ENCODE results near the gene HLF. TPM values are rescaled to one million over a fixed set of nuclear protein-coding genes. Genes with fewer than 3 reads are reported as not detected.

Gene HLF
- polyA plus RNA-seq, 3 donors, result not detected

DNA sequence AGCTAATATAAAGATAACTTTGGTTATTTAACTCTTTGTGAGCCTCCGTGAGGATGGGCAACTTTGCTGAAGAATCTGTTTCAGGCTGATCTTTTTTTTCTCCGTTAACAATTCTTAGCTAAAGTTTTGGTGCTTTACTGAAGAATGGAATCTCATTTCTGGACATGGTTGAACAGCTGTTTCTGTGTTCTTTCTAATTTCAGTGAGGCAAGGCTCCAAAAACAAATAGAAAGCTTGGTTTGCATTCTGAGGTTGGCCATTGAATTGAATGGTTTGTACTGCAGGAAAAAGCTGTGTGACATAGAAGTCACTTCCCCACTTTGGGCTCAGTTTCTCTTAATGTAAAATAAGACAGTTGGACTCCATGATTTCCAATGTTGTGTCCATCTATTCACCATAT is 22.3 kb upstream of the HLF start:
- H3K4me1 Mint-ChIP-seq, result peaks cover 13% of the 10 kb centered on the region
- H3K9me3 Mint-ChIP-seq, result peaks cover 0 to 5% (median 0%) of the 10 kb centered on the region in 7 donors
- H3K36me3 ChIP-seq (replicated peaks in 1 of 2; ENCODE audit: control insufficient read depth in 1 of 2, insufficient read depth in 2 of 2, low read length in 2 of 2), result no peaks in the 10 kb centered on the region

DNA sequence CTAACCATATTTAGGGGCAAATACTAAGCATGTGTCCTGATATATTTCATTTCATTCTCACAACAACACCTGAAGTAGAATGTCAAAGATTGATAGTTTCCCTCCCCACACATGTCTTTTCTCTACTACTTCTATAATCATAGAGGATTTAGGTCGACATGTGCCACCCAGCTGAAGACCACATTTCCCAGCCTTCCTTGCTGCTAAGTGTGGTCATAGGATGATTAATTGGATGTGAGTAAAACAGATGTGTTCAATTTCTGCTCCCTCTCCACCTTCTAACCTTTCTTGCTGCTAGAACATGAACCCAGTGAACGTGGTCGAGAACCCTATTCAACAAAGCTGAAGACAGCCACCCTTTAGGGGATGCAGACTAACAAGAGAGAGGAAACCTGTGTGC is 18.8 kb upstream of the HLF start:
- Mint-ChIP-seq H3K27ac (no peak overlapping the region), H3K27me3 (ENCODE audit: low read depth in 3 of 3) (peaks cover 0 to 8% (median 4%) of the 10 kb centered on the region in 3 donors), H3K4me3 (no peak overlapping the region), H3K9me3 (peaks cover 0 to 7% (median 3%) of the 10 kb centered on the region in 7 donors), H3K4me1 (no peaks in the 10 kb centered on the region), H3K36me3 (no peaks in the 10 kb centered on the region)
- Histone ChIP-seq H4K20me1 (ENCODE audit: insufficient read depth, low read length) (no peaks in the 10 kb centered on the region), H3K4me3 (replicated peaks in 1 of 3; ENCODE audit: low read depth in 2 of 3, low read length in 3 of 3) (no peak overlapping the region), H3K27ac (ENCODE audit: low read depth in 1 of 2, low read length in 2 of 2) (no peak overlapping the region), H2AFZ (ENCODE audit: insufficient read depth, low read depth, low read length, poor library complexity, severe bottlenecking) (no peak overlapping the region), H3K9ac (ENCODE audit: insufficient read depth, low read length, poor library complexity, severe bottlenecking) (no peak overlapping the region), H3K36me3 (replicated peaks in 1 of 2; ENCODE audit: control insufficient read depth in 1 of 2, insufficient read depth in 2 of 2, low read length in 2 of 2) (no peaks in the 10 kb centered on the region), H3K4me2 (replicated peaks; ENCODE audit: extremely low read depth, low read length, poor library complexity, severe bottlenecking) (no peak overlapping the region), H3K4me1 (ENCODE audit: control insufficient read depth in 1 of 2, insufficient read depth in 2 of 2, low read length in 2 of 2) (no peaks in the 10 kb centered on the region), H3K79me2 (ENCODE audit: insufficient read depth, low read length) (no peaks in the 10 kb centered on the region), H3K9me3 (replicated peaks in 1 of 2; ENCODE audit: control insufficient read depth in 1 of 2, insufficient read depth in 1 of 2, low read length in 2 of 2) (peaks cover 0 to 3% of the 10 kb centered on the region in 2 donors), H3K27me3 (ENCODE audit: control insufficient read depth in 2 of 2, insufficient read depth in 2 of 2, low read length in 2 of 2) (no peaks in the 10 kb centered on the region)
- intact Hi-C loops (cut with micrococcal nuclease), result no loop called here
- no peak for DNase-seq
- TF ChIP-seq, protein P1, sequence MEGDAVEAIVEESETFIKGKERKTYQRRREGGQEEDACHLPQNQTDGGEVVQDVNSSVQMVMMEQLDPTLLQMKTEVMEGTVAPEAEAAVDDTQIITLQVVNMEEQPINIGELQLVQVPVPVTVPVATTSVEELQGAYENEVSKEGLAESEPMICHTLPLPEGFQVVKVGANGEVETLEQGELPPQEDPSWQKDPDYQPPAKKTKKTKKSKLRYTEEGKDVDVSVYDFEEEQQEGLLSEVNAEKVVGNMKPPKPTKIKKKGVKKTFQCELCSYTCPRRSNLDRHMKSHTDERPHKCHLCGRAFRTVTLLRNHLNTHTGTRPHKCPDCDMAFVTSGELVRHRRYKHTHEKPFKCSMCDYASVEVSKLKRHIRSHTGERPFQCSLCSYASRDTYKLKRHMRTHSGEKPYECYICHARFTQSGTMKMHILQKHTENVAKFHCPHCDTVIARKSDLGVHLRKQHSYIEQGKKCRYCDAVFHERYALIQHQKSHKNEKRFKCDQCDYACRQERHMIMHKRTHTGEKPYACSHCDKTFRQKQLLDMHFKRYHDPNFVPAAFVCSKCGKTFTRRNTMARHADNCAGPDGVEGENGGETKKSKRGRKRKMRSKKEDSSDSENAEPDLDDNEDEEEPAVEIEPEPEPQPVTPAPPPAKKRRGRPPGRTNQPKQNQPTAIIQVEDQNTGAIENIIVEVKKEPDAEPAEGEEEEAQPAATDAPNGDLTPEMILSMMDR (IDR thresholded peaks at IDR 0.05), result no peak
- no CpG with 5 or more reads among the region's 3 CpGs for WGBS (ENCODE audit: insufficient coverage)

More for the DNA sequence above, 22.3 kb upstream of the HLF start:
- Mint-ChIP-seq H3K27me3 (ENCODE audit: low read depth in 3 of 3) (peaks cover 9 to 22% (median 17%) of the 10 kb centered on the region in 3 donors), H3K4me3 (no peak overlapping the region), H3K27ac (no peak overlapping the region), H3K36me3 (no peaks in the 10 kb centered on the region)
- Histone ChIP-seq H3K4me1 (ENCODE audit: control insufficient read depth in 1 of 2, insufficient read depth in 2 of 2, low read length in 2 of 2) (peaks cover 15 to 17% of the 10 kb centered on the region in 2 donors), H3K4me2 (replicated peaks; ENCODE audit: extremely low read depth, low read length, poor library complexity, severe bottlenecking) (no peak overlapping the region), H3K4me3 (replicated peaks in 1 of 3; ENCODE audit: low read depth in 2 of 3, low read length in 3 of 3) (no peak overlapping the region), H3K27me3 (ENCODE audit: control insufficient read depth in 2 of 2, insufficient read depth in 2 of 2, low read length in 2 of 2) (peaks cover 15 to 19% of the 10 kb centered on the region in 2 donors), H3K9me3 (replicated peaks in 1 of 2; ENCODE audit: control insufficient read depth in 1 of 2, insufficient read depth in 1 of 2, low read length in 2 of 2) (no peaks in the 10 kb centered on the region), H3K9ac (ENCODE audit: insufficient read depth, low read length, poor library complexity, severe bottlenecking) (no peak overlapping the region), H3K27ac (ENCODE audit: low read depth in 1 of 2, low read length in 2 of 2) (no peak overlapping the region), H4K20me1 (ENCODE audit: insufficient read depth, low read length) (no peaks in the 10 kb centered on the region), H3K79me2 (ENCODE audit: insufficient read depth, low read length) (no peaks in the 10 kb centered on the region), H2AFZ (ENCODE audit: insufficient read depth, low read depth, low read length, poor library complexity, severe bottlenecking) (no peak overlapping the region)
- intact Hi-C loops (cut with micrococcal nuclease), result no loop called here
- 100% methylated on average over 1 of the region's 2 CpGs for WGBS (ENCODE audit: insufficient coverage)
- TF ChIP-seq, protein P1 (IDR thresholded peaks at IDR 0.05), result no peak
- DNase-seq, result no peak

Measured in CD14-positive monocyte (primary cell).